ENCODE data around the gene PLSCR3.

- no peak for TF ChIP-seq CTCF (conservative IDR thresholded peaks at IDR 0.05; ENCODE audit: low read depth, low read length)
- no peak for TF ChIP-seq EZH2 (IDR thresholded peaks at IDR 0.05; ENCODE audit: borderline replicate concordance, low read depth, low read length, poor library complexity, severe bottlenecking)
These were observed 14.5 kb upstream of the PLSCR3 start for GRCh38 chr17:7408863-7409262.

Data from A673 (cell line).